ENCODE measurements around the gene HEG1.

HEG1 gene

GRCh38 chr3:124951511-124952281, 104.1 kb downstream of the HEG1 start:
- DNase-seq (ENCODE audit: low spot score) = no peak

- no peak for DNase-seq (ENCODE audit: low spot score)
Observed at GRCh38 chr3:124950026-124950425, 105.8 kb downstream of the HEG1 start.

DNA sequence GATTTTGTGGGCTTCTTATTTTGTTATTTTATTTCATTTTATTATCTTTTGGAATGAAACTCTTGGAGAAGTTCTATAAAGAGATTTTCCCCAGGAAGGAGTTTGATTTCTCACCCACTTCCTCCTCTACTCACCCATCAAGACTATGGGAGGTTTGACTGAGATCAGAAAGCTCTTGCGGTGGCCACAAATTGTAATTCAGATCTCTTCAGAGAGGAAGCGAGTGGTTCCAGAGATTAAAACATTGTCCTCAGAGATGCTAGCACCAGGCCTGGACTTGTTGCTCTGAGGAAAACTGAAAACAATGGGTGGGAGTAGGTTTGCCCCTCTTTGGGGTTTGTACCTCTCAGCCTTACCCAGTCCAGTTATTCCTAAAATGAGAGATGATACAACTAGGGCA, 113.2 kb downstream of the HEG1 start:
- no peak for DNase-seq (ENCODE audit: low spot score)

- DNase-seq (ENCODE audit: low spot score) = no peak
Observed at GRCh38 chr3:124941771-124942170, 114.0 kb downstream of the HEG1 start.

- no peak for DNase-seq (ENCODE audit: low spot score)
Observed at GRCh38 chr3:124939661-124940060, 116.1 kb downstream of the HEG1 start.

- DNase-seq (ENCODE audit: low spot score) = no peak
Observed at GRCh38 chr3:124938896-124939295, 116.9 kb downstream of the HEG1 start.

DNA sequence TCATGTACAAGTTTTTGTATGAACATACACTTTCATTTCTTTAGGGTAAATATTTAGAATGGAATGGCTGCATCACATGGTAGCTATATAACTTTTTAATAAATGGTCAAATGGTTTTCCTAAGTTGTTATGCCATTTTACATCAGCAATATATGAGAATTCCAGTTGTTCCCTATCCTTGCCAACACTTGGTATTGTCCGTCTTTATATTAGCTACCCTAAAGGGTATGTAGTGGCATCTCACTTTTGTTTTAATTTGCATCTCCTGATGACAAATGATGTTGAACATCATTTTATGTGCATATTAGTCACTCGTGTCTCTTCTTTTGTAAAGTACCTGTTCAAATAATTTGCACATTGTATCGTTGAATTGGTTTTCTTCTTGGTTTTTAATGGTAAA, 118.7 kb downstream of the HEG1 start:
- DNase-seq (ENCODE audit: low spot score) = no peak

DNA sequence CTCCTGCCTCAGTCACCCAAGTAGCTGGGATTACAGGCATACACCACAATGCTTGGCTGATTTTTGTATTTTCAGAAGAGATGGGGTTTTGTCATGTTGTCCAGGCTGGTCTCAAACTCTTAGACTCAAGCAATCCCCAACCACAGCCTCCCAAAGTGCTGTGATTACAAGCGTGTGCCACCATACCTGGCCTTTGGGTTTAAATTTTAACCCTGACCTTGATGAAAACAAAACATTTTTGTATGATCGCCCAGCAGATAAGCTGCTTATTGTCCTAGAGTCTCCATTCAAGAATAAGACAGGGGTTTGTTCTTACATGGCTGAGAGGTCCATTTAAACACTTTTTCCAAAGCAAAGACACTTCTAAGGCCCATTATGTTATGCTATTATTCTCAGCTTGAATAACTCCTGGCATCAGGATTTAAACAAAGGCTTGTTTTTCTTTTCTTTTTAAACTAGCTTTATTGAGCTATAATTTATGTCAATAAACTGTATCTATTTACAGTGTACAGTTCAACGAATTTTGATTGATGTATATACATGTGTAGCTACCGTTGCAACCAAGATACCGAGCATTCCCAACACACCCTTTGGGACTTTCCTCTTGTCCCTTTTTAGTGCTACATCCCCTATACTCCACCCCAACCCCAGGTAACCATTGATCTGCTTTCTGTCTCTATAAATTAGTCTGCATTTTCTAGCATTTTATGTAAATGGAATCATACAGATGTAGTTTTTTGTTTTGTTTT, 119.8 kb downstream of the HEG1 start:
- no peak for DNase-seq (ENCODE audit: low spot score)

DNA sequence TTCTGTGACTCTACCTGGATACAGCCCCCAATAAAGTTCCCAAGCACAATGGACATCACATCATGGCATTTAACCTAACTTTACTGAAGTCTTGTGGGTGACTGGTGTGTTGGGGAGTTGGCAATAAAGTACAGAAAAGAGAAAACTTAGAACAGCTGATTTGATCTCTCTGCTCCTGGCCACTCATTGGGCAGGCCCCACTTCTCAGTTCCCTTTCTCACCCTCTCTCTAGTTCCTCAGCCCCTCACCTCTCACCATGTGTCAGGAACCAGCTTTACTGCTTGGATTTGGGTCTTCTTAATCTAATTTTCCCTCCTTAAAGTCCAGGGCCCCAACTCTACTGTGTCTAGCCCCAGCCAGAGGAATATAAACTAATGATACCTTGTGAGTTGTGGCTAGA, 120.5 kb downstream of the HEG1 start:
- DNase-seq (ENCODE audit: low spot score) = no peak

DNA sequence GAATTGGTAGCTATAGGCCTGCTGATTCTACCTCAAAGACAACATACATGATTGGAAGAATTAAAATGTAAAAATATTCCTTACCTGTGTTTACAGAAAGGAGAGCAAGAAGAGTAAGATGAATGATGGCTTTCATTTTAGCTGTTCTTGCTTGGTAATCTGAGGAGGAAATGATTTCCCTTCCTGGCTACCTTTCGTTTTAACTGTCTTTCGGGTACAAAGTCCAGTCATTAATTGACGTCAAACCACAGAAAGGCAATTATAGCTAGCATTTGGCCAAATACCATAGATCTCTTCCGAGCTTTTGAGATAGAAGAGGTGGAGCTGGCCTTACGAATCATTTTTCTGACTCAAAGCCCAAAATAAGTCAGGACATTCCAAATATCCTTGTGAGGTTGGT, 121.2 kb downstream of the HEG1 start, which contains the start of gene MUC13:
MUC13 (minus strand) TSS at position 175 of the 400 bp plus-strand sequence; CDS start at position 136, 39 bp downstream.
- no peak for DNase-seq (ENCODE audit: low spot score)

DNA sequence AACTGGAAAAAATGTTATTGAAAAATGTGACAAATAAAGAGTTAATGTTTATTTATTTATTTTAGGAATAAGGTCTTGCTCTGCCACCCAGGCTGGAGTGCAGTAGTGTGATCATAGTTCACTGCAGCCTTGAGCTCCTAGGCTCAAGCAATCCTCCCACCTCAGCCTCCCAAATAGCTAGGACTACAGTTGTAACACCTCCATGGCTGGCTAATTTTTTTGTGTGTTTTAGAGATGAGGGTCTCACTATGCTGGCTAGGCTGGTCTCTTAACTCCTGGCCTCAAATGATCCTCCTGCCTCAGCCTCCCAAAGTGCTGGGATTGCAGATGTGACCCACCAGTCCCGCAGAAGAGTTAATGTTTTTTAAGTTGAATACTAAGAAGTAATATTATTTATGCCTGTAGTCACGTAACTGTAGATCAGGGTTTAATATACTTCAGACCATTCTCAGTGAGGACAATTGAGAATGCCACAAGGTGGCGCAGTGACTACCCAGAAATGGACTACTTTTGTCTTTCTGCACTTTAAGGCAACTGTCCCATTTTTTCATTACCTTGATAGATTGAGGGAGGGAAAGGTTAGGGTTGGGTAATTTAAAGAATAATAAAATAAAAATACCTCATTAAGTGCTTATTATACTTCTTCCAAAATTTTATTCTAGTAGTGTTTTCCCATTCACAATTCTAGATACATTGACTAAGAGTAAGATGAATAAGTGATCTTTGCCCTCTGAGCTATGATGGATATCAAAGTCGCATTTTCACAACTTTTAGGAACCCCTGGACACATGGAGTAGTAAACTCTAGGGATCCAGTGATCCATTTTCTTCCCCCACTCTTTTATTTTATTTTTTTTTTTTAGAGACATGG, 127.2 kb downstream of the HEG1 start:
- no peak for DNase-seq (ENCODE audit: low spot score)

DNA sequence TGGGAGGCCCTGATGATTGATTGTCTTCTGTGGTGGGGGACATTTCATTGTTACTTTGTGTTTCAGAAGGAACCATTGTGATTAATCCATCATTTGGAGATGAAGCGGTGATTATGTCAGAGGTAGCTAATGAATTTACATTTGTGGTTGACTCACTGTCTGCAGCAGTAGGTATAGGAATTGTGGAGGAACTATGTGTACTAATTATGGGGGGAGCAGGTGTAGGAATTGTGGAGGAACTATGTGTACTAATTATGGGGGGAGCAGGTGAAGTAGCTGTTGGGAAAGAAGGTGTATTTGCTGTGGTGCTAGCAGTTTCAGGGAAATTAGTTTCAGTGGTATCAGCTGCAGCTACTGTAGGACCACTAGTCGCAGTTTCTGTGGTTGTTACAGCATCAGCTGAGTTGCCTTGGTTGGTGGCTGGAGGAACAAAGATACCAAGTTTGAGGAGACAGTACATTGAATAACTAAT, 128.2 kb downstream of the HEG1 start:
- DNase-seq (ENCODE audit: low spot score) = no peak

- no peak for DNase-seq (ENCODE audit: low spot score)
Observed at GRCh38 chr3:124926426-124927101, 129.2 kb downstream of the HEG1 start.

DNA sequence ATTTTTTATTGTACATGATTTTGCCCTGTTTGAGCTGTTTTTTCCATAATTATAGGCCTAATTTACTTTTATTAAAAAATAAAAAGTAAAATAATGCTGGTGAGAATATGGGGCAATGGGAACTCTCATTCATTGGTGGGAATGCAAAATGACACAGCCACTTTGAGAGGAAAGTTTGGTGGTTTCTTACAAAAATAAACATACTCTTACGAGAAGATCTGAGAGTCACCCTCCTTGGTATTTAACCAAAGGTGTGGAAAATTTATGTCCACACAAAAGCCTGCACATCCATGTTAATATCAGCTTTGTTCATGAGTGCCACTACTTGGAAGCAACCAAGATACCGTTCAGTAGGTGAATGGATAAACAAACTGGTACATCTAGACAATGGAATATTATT, 131.1 kb downstream of the HEG1 start:
- DNase-seq (ENCODE audit: low spot score) = no peak

GRCh38 chr3:124923833-124924232, 132.0 kb downstream of the HEG1 start:
- DNase-seq (ENCODE audit: low spot score) = no peak

DNA sequence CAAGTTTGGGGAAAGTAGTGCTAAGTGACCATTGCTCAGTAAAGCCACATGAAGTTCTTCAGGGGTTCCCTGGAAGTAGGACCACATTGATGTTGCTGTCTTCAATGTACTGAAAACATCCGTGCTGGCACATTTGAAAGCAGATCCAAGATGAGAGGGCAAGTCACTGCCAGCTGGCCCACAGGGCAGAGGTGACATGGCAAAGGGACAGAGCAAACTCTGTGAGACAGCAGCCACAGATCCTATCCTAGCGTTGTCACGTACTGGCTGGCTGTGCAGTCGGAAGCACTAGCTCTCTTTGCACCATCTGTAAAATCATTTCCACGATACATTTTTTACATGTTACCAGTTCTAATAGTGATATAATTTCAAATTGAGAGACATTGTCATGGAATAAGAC, 135.1 kb downstream of the HEG1 start:
- DNase-seq (ENCODE audit: low spot score) = no peak

DNA sequence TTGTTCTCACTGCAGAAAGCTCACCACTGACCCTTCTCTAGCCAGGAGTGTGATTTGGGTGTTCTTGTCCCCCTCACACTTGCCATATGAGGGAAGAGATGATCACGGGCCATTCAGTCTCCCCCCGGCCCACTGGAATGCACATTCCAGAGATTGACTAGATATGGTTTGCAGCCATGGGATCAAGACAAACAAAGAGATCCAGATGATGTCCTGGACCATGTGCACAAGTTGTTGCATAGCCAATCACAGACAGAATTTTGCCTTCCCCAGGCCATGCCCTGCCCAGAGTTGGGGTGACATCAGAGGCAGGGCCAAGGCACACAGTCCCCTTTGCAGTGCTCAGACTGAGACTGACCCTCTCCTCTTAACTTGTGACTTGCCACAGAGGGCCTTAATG, 136.0 kb downstream of the HEG1 start:
- DNase-seq (ENCODE audit: low spot score) = no peak

GRCh38 chr3:124918524-124918923, 137.3 kb downstream of the HEG1 start:
- DNase-seq (ENCODE audit: low spot score) = no peak

DNA sequence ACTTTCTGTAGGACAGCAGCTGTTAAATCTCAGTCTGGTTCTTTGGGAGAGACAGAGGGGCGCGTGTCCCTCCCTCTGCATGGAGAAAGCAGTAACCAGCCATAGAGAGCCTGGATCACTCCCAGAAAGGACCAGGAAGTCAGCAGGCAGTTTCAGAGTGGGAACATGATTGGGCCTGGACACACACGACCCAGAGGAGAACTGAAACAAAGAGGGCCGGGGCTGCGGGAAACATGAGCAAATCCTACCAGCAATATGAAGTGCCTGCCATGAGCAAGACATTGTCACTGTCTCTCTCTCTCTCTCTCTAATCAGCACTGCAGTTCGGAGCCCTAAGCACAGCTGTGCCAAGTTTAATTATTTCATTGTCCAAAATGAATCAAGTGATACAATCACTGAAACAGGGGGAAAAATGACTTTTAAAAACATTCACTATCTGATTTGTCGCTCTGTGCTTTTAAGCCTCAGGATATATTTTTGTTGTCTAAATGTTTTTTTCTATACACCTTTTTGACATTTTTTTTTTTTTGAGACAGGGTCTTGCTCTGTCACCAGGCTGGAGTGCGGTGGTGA, 138.9 kb downstream of the HEG1 start:
- no peak for DNase-seq (ENCODE audit: low spot score)
